NCI-H1092 (cell line): ENCODE data around the gene MYF5.

Experiments
- DNase-seq: peaks from one replicate; lab custom pipeline; 2025; lab: John Stamatoyannopoulos, UW

MYF5 gene

GRCh38 chr12:80707830-80708258 lies 8.9 kb upstream of the MYF5 start:
- no peak for DNase-seq

- DNase-seq, result no peak
Observed at GRCh38 chr12:80708259-80708974, 8.3 kb upstream of the MYF5 start.

GRCh38 chr12:80708975-80709328 lies 7.8 kb upstream of the MYF5 start:
- DNase-seq, result no peak

- no peak for DNase-seq
Observed at GRCh38 chr12:80709811-80710726, 6.6 kb upstream of the MYF5 start.

- no peak for DNase-seq
Observed at GRCh38 chr12:80710727-80711449, 5.8 kb upstream of the MYF5 start.

GRCh38 chr12:80711866-80712265 lies 4.8 kb upstream of the MYF5 start:
- DNase-seq, result no peak

- no peak for DNase-seq
Observed at GRCh38 chr12:80712866-80713265, 3.8 kb upstream of the MYF5 start.

GRCh38 chr12:80713419-80713818 lies 3.3 kb upstream of the MYF5 start:
- DNase-seq, result no peak

- DNase-seq, result no peak
Observed at GRCh38 chr12:80714055-80714454, 2.7 kb upstream of the MYF5 start.

- DNase-seq, result no peak
Observed at GRCh38 chr12:80714846-80715245, 1.9 kb upstream of the MYF5 start.

- DNase-seq, result no peak
Observed at GRCh38 chr12:80715713-80716249, 931 bp upstream of the MYF5 start.

GRCh38 chr12:80717856-80718255 lies 1.1 kb downstream of the MYF5 start:
- DNase-seq, result no peak

- DNase-seq, result no peak
Observed at GRCh38 chr12:80720516-80720915, 3.8 kb downstream of the MYF5 start.

- no peak for DNase-seq
Observed at GRCh38 chr12:80721326-80721725, 4.6 kb downstream of the MYF5 start.

GRCh38 chr12:80745851-80746505 lies 29.3 kb downstream of the MYF5 start:
- DNase-seq, result no peak

GRCh38 chr12:80747800-80748199 lies 31.1 kb downstream of the MYF5 start:
- DNase-seq, result no peak

- DNase-seq, result no peak
Observed at GRCh38 chr12:80749456-80749855, 32.7 kb downstream of the MYF5 start.

GRCh38 chr12:80752464-80752863 lies 35.8 kb downstream of the MYF5 start:
- no peak for DNase-seq

- no peak for DNase-seq
Observed at GRCh38 chr12:80754274-80754673, 37.6 kb downstream of the MYF5 start.

GRCh38 chr12:80756875-80757274 lies 40.2 kb downstream of the MYF5 start:
- no peak for DNase-seq

GRCh38 chr12:80761838-80762237 lies 45.1 kb downstream of the MYF5 start:
- no peak for DNase-seq

- DNase-seq, result peak; percentile 34
Observed at GRCh38 chr12:80763874-80764273, 47.2 kb downstream of the MYF5 start.
